ENCODE measurements around the gene SEBOX.

Gene SEBOX

GRCh38 chr17:28398280-28398981, 33.4 kb upstream of the SEBOX start:
- TF ChIP-seq TEAD4 (IDR thresholded peaks at IDR 0.05) (no peak), CEBPB (IDR thresholded peaks at IDR 0.05) (no peak), ZBTB7A (IDR thresholded peaks at IDR 0.05; ENCODE audit: low read depth) (no peak), CREB1 (IDR thresholded peaks at IDR 0.05; ENCODE audit: low read depth) (no peak), YY1 (IDR thresholded peaks at IDR 0.05; ENCODE audit: low read depth) (no peak), TCF12 (IDR thresholded peaks at IDR 0.05; ENCODE audit: low read depth) (no peak), FOXM1 (IDR thresholded peaks at IDR 0.05; ENCODE audit: borderline replicate concordance, low read depth) (no peak), NFIC (IDR thresholded peaks at IDR 0.05) (no peak)

GRCh38 chr17:28397687-28398279, 32.8 kb upstream of the SEBOX start:
- TF ChIP-seq TAF1 (IDR thresholded peaks at IDR 0.05; ENCODE audit: low read depth) (no peak), YY1 (IDR thresholded peaks at IDR 0.05; ENCODE audit: low read depth) (no peak), ZBTB7A (IDR thresholded peaks at IDR 0.05; ENCODE audit: low read depth) (no peak), MAX (IDR thresholded peaks at IDR 0.05) (no peak), NFIC (IDR thresholded peaks at IDR 0.05) (no peak), TEAD4 (IDR thresholded peaks at IDR 0.05) (no peak), REST (IDR thresholded peaks at IDR 0.05; ENCODE audit: low read depth) (no peak), CEBPB (IDR thresholded peaks at IDR 0.05) (no peak), RAD21 (IDR thresholded peaks at IDR 0.05; ENCODE audit: low read depth) (no peak), EP300 (IDR thresholded peaks at IDR 0.05; ENCODE audit: borderline replicate concordance) (no peak), USF1 (IDR thresholded peaks at IDR 0.05) (no peak), CREB1 (IDR thresholded peaks at IDR 0.05; ENCODE audit: low read depth) (no peak), TCF12 (IDR thresholded peaks at IDR 0.05; ENCODE audit: low read depth) (no peak), FOXM1 (IDR thresholded peaks at IDR 0.05; ENCODE audit: borderline replicate concordance, low read depth) (no peak), EGR1 (IDR thresholded peaks at IDR 0.05) (no peak)

GRCh38 chr17:28397275-28397674, 32.3 kb upstream of the SEBOX start:
- TF ChIP-seq CREB1 (IDR thresholded peaks at IDR 0.05; ENCODE audit: low read depth) (no peak), TCF12 (IDR thresholded peaks at IDR 0.05; ENCODE audit: low read depth) (no peak), FOXM1 (IDR thresholded peaks at IDR 0.05; ENCODE audit: borderline replicate concordance, low read depth) (no peak), RAD21 (IDR thresholded peaks at IDR 0.05; ENCODE audit: low read depth) (no peak)

- TF ChIP-seq YY1 (IDR thresholded peaks at IDR 0.05; ENCODE audit: low read depth) (no peak), TCF12 (IDR thresholded peaks at IDR 0.05; ENCODE audit: low read depth) (no peak), MAX (IDR thresholded peaks at IDR 0.05) (no peak), ZBTB7A (IDR thresholded peaks at IDR 0.05; ENCODE audit: low read depth) (no peak), RAD21 (IDR thresholded peaks at IDR 0.05; ENCODE audit: low read depth) (no peak), TAF1 (IDR thresholded peaks at IDR 0.05; ENCODE audit: low read depth) (no peak), REST (IDR thresholded peaks at IDR 0.05; ENCODE audit: low read depth) (no peak), CREB1 (IDR thresholded peaks at IDR 0.05; ENCODE audit: low read depth) (no peak), CEBPB (IDR thresholded peaks at IDR 0.05) (no peak), EGR1 (IDR thresholded peaks at IDR 0.05) (no peak)
Observed at GRCh38 chr17:28396635-28397239, 31.7 kb upstream of the SEBOX start.

GRCh38 chr17:28395968-28396367, 31.0 kb upstream of the SEBOX start:
- no peak for TF ChIP-seq TEAD4 (IDR thresholded peaks at IDR 0.05)
- no peak for TF ChIP-seq CEBPB (IDR thresholded peaks at IDR 0.05)
- TF ChIP-seq RAD21 (IDR thresholded peaks at IDR 0.05; ENCODE audit: low read depth), result no peak
- no peak for TF ChIP-seq MAX (IDR thresholded peaks at IDR 0.05)
- TF ChIP-seq NFIC (IDR thresholded peaks at IDR 0.05), result no peak
- TF ChIP-seq FOXM1 (IDR thresholded peaks at IDR 0.05; ENCODE audit: borderline replicate concordance, low read depth), result no peak
- no peak for TF ChIP-seq TAF1 (IDR thresholded peaks at IDR 0.05; ENCODE audit: low read depth)

GRCh38 chr17:28395426-28395825, 30.4 kb upstream of the SEBOX start:
- no peak for TF ChIP-seq MAX (IDR thresholded peaks at IDR 0.05)
- TF ChIP-seq RAD21 (IDR thresholded peaks at IDR 0.05; ENCODE audit: low read depth), result no peak
- no peak for TF ChIP-seq REST (IDR thresholded peaks at IDR 0.05; ENCODE audit: low read depth)
- TF ChIP-seq NFIC (IDR thresholded peaks at IDR 0.05), result no peak
- TF ChIP-seq EGR1 (IDR thresholded peaks at IDR 0.05), result no peak
- TF ChIP-seq YY1 (IDR thresholded peaks at IDR 0.05; ENCODE audit: low read depth), result no peak
- no peak for TF ChIP-seq USF1 (IDR thresholded peaks at IDR 0.05)
- TF ChIP-seq EP300 (IDR thresholded peaks at IDR 0.05; ENCODE audit: borderline replicate concordance), result no peak
- no peak for TF ChIP-seq ZBTB7A (IDR thresholded peaks at IDR 0.05; ENCODE audit: low read depth)
- TF ChIP-seq CEBPB (IDR thresholded peaks at IDR 0.05), result no peak
- no peak for TF ChIP-seq TAF1 (IDR thresholded peaks at IDR 0.05; ENCODE audit: low read depth)
